ENCODE results near the gene PABPN1.

DNA sequence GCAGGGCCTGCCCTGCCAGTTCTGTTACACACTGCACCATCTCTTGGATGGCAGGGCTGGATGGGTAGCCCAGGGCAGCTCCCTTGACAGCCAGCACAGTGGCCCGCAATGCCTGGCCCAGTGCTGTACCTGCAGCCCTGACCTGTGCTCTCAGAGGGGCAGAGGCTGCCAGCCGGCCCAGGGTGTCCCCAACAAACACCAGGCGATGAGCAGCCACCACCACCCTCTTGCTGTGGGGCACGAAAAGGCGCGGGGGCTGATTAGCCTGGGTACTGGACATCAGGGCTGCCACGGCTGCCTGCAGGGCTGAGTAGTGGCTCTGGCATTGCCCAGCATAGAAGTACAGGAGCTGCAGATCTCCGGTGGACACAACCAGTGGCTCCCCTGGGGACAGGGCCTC lies 36.0 kb downstream of the PABPN1 start:
- TF ChIP-seq, protein P1, sequence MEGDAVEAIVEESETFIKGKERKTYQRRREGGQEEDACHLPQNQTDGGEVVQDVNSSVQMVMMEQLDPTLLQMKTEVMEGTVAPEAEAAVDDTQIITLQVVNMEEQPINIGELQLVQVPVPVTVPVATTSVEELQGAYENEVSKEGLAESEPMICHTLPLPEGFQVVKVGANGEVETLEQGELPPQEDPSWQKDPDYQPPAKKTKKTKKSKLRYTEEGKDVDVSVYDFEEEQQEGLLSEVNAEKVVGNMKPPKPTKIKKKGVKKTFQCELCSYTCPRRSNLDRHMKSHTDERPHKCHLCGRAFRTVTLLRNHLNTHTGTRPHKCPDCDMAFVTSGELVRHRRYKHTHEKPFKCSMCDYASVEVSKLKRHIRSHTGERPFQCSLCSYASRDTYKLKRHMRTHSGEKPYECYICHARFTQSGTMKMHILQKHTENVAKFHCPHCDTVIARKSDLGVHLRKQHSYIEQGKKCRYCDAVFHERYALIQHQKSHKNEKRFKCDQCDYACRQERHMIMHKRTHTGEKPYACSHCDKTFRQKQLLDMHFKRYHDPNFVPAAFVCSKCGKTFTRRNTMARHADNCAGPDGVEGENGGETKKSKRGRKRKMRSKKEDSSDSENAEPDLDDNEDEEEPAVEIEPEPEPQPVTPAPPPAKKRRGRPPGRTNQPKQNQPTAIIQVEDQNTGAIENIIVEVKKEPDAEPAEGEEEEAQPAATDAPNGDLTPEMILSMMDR (IDR thresholded peaks at IDR 0.05; ENCODE audit: borderline replicate concordance, extremely low read depth, low read length, poor library complexity, severe bottlenecking): no peak
- TF ChIP-seq EZH2 (IDR thresholded peaks at IDR 0.05; ENCODE audit: borderline replicate concordance, low read depth, low read length, severe bottlenecking): no peak
